Measurements from ENCODE around the gene SRRM2.

Gene SRRM2

DNA sequence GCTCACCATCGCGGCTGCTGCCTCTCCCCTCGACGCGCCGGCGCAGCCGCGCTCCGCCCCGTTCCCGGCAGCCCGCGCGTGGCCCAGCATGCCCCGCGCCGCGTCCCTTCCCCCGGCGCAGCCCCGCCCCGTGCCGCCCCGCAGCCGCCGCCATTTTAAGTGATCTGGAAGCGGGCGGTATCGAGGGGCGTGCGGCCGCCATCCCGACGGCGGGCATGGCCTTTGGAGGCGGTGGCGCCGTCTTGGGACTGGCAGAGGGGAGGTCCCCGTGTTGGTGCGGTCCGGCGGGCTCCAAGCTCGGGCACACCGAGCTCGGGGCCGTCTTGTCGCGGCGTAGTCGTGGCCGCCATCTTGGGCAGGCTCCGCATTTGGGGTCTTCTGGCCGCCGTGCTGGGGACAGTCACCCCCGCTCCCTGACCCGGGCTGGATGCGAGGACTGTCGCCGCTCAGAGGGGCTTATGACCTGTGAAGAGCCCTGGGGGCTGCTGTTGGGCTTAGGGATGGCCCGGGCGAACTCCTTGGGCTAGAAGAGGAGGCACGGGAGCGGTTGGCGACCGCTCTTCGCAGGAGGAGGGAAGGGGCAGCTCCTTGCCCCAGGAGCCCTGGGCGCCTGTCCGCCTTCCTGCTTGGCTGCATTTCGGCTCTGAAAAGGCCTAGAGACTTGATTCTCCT, 24.9 kb downstream of the SRRM2 start, which contains the start of gene ELOB:
ELOB (minus strand) TSS at position 50 of the 672 bp plus-strand sequence; CDS start at position 9, 41 bp downstream.
- peak; percentile 82 for DNase-seq (ENCODE audit: low read depth)

DNA sequence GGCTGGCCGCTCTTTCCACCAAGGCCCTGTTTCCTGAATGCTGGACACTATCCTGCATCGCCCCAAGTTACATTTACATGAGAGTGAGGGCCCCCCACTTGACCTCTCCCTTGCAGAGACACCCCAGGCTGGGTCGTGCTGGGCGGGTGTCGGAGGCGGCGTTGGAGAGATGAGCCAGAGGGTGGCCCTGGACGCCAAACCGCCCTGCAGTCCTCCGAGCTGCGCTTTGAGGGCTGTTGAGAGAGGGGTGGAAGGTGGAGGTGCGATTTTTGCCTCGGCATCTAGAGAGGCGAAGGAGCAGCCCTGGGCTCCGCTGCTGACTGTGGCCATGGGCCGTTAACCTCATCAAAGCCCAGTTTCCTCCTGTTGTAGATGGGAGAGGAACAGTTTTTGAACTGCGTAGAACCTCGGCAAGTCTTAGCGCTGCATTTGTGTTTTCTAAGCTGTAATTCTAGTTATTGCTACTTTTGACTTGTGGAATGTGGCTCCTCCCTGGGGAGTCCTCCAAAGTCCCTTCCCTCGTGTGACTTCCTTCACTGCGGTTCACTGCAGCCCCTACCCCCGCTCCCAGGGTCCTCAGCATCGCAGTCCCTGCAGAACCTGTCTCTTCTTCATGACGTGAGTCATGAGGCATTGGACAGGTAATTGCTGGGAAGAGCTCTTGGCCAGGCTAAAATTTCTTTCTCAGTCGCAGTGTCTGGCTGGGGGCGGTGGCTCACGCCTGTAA, 25.6 kb downstream of the SRRM2 start:
- DNase-seq (ENCODE audit: low read depth) = peak; percentile 15

DNA sequence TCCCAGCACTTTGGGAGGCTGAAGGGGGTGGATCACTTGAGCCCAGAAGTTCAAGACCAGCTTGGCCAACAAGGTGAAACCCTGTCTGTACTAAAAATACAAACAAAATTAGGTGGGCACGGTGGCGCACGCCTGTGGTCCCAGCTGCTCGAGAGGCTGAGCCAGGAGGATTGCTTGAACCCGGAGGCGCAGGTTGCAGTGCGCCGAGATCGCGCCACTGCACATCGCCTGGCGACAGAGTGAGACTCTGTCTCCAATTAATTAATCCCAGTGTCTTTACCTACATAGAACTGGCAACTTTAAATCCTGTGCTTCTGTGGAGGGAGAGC, 26.2 kb downstream of the SRRM2 start:
- DNase-seq (ENCODE audit: low read depth) = no peak

DNA sequence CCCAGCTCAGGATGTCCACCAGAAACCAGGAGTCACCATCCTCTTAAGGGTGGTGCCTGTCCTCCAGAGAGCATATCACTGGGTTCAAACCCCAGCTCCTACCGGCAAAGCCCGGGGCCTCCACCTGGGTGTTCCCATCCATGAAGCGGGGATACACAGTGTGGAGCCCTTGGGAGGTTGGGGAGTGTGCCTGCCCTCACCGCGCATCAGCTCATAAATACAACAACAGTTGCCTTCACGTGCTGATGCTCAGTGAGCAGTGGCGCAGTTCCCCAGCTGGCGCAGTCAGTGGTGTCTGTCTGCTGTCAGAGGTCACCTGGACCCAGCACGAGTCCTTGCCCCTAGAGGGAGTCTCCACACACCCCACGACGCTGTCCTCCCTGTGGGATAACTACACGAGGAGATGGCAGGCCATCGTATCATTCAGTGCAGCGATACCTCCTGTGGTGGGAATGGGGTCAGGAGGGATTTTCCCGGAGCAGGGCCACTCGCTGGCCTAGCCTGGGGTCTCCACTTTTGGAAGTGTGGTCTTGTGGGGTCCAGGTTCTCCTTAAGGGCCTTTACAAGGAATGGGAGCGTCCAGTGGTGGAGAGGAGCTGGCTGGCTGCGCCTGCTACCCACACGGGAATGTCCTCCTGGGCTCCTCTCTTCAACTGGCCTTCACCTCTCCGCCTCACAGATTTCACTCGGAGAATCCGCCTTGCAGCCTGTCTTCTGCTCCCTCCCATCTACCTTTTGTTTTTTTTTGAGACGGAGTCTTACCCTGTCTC, 26.9 kb downstream of the SRRM2 start:
- no peak for DNase-seq (ENCODE audit: low read depth)

DNA sequence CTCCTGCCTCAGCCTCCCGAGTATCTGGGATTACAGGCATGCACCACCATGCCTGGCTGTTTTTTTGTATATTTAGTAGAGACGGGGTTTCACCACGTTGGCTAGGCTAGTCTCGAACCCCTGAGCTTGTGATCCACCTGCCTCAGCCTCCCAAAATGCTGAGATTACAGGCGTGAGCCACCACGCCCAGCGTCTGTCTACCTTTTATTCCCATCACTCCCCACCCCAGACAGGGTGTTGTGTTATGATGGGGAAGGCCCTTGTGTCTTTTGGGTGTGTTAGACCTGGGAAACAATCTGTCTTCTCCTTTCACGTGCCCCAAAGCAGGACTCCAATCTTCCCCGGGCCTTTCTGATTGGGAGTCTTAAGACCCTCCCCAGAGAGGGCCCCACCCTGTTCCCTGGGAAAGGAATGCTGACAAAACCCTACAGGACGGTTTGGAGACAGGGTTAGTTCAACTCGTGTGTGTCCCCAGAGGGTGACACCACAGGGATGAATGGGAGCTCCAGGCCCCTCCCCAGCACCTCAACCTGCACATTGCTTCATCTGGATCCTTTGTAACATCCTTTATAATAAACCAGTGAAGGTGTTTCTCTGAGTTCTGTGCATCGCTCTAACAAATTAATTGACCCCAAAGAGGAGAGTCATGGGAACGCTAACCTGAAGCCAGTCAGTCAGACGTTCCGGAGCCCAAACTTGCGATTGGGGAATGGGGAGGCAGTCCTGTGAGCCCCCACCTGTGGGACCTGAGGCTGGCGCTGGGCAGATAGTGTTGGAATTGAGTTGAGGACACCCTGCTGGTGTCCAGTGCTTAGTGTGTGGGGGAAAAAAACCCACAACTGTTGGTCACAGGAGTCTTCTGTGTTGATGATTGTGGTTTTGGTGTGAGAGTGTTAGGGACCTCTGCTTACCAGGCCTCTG, 27.8 kb downstream of the SRRM2 start:
- DNase-seq (ENCODE audit: low read depth) = no peak

DNA sequence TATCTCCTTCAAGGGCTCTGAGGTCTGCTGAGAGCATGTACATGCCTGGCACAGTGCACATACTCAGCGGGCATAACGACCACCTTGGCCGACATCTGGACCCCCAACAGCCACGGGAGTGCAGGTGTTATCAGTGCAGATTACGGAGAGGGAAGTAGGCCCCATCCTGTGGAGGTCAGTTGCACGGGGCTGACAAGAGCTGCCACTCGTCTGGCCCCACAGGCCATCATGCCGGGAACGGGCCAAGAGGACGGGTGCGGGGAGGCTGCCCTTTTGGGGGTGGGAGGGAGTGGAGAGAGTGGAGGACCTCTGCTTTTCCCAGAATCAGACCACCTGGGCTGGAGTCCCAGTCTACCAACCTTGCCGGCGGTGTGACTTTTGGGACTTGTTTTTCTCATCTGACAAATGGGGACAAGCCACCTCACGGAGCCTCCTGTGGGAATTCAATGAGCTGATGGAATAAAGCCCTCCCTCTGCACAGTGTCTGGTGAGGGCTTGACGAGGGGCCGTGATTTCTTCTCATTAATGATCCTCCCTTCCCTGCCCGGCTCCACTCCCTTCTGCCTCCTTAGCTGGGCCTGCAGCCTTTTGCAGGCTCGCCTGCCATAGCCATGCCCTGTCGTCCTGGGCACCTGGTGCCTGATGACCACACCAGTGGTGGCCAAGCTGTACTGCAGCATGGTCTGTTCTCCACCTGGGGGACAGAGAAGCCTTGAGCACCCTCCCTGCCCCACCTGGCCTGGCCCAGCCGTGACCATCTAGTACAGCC, 30.3 kb downstream of the SRRM2 start:
- DNase-seq (ENCODE audit: low read depth) = no peak

DNA sequence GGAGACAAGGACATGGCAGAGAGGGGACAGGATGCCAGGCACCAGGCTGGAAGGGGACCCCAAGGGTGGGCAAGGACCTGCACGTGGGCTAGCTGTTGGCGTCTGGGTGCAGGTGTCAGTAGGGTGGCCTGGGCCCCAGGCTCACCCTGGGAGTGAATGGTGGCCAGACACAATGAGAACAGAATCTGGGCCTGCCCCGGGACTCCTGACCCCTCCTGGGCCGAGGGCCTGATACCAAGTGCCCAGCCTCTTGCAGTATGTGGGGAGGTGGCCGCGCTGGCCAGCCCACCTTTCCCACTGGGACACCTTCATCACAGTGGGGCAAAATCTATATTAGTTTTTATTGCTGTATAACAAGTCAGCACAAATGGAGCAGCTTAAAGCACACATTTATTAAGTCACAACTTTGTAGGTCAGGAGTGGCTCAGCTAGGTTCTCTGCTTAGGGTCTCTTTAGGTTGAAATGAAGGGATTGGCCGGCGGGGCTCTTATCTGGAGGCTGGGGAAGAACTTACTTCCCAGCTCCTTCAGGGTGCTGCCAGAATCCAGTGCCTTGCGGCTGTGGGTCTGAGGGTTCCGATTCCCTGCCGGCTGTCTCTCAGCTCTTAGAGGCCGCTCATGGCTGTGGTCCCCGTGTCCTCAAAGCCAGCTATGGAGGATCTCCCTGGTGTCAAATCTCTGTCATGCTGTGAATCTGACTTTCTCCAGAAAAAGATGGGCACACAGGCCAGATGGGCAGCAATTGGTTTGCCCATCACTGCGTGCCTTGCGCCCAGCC, 31.3 kb downstream of the SRRM2 start:
- DNase-seq (ENCODE audit: low read depth) = no peak

DNA sequence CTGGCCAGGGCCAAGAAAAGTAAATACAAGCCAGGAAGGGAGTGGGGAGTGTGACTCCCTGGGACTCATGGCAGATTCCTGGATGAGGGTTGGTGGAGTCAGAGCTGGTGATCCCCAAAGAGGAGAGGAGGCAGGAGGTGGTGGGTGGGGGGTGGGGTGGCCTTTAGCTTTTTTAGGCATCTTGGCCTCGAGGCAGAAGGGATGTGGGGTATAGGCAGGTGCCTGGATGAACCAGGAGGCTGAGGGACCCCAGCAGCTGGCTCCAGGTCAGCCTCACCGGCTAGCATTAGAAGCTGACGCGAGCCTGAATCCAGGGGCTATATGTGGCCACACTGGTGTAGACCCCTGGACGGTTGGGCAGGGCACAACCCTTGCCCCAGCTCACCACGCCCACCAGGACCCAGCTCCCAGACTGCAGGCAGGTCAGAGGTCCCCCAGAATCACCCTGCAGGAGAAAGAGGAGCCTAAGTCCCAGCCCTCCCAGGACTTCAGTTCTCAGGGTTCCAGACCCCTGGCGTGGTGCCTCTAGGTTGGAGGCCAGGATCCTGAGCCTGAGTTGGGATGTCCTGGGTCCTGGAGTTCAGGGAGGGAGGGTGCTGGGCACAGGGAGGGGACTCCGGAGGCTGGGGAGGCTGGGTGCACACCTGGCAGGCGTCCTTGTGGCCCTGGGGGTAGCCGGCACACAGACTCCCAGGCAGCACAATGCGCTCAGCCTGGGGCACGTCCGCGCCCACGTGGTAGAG, 32.1 kb downstream of the SRRM2 start:
- no peak for DNase-seq (ENCODE audit: low read depth)

DNA sequence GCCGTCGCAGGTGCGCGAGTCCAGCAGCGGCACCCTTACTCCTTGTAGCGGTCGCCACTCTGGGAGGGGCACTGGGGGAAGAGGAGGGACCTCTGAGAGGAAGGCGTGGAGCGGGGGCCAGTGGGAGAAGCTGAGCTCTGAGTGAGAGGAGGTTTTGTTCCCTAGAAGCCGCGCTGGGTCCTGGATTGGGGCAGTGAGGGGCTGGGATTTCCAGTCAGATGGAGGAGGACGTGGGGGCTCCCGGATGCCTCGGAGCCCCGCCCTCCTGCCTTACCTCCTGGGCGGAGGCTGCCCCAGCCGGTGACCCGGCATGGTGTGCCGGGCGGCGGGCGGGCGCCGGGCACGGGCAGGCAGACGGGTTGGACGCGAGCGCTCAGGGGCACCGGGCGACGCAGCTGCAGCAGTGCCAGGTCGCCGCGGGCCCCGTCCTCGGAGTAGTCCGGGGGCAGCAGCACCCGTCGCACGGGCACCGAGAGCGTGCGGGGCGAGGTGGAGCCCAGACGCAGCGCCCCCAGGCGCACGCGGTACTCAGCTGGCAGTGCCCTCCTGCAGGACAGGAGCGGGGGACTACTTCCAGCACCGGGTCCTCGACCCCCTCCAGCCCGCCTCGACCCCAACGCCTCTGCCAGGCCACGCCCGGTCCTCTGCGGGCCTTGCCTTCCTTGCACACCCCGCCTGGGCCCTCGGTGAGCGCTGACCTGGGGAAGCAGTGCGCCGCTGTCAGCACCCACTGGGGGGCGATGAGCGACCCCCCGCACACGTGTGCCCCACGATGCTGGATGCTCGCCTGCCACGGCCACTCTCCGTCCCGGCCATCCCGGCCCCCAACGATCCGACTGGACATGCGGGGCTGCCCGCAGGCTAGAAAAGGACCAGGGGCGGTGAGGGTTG, 32.9 kb downstream of the SRRM2 start:
- DNase-seq (ENCODE audit: low read depth) = no peak

DNA sequence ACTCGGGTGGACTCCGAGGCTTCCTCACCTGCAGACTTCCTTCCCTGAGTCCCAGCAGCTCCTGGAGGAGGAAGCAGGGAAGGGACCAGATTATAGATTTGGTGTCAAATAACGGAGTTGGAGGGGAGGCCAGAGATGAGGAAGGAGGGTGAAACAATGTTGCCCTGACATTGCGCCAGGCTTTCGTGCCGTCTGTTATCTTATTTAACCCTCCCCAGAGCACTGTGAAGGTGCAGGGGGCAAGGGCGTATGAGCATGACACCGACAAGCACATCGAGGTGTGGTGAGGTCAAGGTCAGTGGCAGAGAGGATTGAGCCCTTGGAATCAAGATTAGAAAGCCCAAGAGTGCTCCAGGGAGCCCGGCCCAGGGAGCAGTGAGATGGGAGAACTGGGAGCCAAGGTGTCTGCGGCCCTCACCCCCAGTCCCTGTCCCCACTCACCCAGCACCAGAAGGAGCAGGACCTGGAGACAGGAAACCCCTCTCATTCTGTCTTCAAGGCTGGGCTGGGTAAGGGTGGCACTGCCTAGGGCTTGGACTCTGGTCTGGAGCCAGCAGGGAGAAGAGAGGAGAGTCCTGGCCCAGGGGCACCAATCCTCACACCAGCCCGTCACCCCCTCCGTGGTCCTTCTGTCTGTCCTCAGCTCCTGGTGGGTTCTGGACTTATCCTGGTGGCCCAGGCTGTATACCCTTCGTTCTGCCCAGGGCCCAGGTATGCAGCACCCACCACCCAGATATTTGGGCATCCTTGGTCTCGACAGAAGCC, 33.8 kb downstream of the SRRM2 start:
- DNase-seq (ENCODE audit: low read depth) = no peak

DNA sequence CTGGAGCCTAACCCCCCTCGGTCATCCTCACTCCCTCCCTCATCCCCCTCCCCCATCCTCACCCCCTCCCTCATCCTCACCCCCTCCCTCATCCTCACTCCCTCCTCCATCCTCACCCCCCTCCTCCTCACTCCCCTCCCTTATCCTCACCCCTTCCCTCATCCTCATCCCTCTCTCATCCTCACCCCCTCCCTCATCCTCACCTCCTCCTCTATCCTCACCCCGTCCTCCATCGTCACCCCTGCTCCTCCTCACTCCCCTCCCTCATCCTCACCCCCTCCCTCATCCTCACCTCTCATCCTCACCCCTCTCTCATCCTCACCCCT, 34.4 kb downstream of the SRRM2 start:
- DNase-seq (ENCODE audit: low read depth) = no peak

DNA sequence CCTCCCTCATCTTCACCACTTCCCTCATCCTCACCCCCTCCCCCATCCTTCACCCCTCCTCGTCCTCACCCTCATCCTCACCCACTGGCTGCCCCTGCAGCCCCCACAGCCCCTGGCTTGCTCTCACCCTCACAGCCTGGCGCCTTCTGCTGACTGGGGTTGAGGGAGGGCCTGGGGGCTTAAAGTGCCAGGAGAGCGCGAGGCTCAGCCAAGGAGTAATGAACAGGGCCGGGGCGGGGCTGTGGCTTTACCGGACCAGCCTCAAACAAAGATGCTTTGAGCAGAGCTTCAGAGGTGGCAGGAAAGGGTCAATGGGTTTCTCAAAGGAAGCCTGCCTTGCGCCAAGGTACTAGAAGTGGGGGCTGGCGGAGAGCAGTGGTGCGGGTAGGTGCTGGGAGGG, 35.0 kb downstream of the SRRM2 start, which contains the start of gene PRSS33:
PRSS33 (minus strand) TSS at position 155 of the 400 bp plus-strand sequence. CDS start 1,013 bp downstream, outside the sequence.
- DNase-seq (ENCODE audit: low read depth) = no peak

DNA sequence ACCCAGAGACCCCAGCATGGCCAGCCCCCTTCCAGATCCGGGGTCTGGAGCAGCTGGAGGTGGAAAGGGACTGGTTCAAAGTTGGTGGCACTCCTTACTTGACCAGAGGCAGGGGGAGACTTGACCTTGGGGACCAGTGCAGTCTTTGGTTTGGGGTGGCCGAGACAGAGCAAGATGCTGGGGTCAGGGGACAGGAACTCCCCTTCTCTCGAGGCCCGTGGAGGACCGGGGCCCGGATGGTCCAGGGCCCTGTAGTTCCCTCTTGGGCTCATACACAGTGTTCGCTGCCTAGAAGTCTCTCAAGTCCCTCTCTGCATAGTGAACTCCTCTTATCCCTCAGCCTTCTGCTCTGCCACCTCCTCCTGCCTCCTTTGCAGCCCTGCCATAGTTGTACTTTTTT, 35.5 kb downstream of the SRRM2 start:
- DNase-seq (ENCODE audit: low read depth) = no peak

DNA sequence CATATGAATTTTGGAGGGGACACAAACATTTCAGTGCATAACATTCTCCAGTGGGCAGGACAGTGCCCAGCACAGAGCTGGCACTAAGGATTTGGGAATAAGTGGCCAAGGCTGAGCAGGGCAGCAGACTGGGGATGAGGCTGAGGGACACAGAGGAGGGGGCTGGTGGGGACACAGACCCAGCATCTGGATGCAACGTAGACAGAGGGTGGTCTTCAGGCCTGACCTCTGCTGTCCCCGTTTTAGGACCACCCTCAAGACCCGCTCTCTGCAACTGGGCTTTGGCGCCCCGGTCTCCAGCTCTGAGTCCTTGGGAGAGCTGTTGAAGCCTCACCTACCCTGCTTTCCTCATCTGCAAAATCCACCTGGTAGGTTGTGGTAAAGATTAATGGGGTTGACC, 38.2 kb downstream of the SRRM2 start:
- DNase-seq (ENCODE audit: low read depth) = no peak

DNA sequence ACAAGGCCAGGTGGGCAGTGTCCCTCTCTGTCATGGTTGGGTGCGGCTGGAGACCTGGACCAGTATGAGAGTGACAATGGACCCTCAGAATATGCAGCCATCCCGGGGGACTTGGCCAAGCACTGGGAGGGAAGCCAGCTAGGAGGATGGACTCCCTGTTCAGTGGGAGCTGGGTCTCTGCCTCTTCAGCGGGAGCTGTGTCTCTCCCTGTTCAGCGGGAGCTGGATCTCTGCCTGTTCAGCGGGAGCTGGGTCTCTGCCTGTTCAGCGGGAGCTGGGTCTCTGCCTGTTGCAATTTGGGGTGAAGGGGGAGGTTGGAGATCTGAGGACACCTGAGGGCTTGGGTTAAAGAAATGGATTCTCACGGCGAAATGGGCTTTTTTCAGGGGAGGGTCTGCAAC, 38.7 kb downstream of the SRRM2 start:
- no peak for DNase-seq (ENCODE audit: low read depth)

DNA sequence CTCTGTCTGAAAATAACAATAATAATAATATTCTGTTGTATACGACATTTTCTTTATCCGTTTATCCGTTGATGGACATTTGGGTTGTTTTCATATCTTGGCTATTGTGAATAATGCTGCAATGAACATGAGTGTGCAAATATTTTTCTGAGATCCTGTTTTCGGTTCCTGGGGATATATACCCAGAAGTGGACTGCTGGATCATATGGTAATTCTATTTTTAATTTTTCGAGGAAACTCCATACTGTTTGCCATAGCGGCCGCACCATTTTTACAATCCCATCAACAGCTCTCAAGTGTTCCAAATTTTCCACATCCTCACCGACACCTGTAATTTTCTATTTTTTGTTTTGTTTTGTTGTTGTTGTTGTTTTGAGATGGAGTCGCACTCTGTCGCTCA, 40.5 kb downstream of the SRRM2 start:
- DNase-seq (ENCODE audit: low read depth) = no peak

DNA sequence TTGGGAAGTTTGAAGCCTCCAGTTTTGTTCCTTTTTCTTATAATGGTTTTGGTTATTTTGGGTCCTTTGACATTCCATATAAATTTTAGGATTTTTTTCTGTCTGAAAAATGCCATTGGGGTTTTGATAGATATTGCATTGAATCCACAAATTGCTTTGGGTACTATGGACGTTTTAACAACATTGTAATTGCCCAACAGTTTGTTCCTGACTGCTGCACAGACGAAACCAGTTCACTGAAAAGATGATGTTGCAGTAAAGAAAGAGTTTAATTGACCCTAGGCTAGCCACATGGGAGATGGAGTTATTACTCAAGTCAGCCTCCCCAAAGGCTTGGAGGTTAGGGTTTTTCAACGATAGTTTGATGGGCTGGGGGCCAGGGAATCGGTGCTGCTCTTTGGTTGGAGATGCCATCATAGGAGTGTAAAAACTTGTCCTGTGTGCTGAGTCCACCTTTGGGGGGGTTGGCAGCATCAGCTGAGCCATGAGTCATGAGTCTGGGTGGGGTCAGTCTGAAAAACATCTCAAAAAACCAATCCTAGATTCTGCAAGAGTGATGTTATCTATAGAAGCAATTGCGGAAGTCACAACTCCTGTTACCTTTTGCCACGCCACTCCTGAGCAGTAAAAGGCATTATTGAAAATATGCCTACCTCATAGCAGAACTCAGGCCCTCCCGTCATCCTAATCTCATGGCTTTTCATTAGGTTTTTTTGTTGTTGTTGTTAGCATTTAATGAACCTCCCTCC, 43.1 kb downstream of the SRRM2 start:
- no peak for DNase-seq (ENCODE audit: low read depth)
